Activated effector memory CD4-positive, alpha-beta T cell treated with Interleukin-2 at 50 U/mL for 16 hours (primary cell): Measurements from ENCODE around the gene NUP214.
"Not testable (repeated sequence)": the region's sequence is repeated elsewhere in the genome, so short reads cannot be mapped to it uniquely, and the experiment has no call there.

Experiments
- DNase-seq: peaks from one replicate; pipeline ENCODE4 v3.0.0-alpha.2; 2020

NUP214 gene

GRCh38 chr9:131116281-131117120 lies 8.9 kb upstream of the NUP214 start:
- no peak for DNase-seq

DNA sequence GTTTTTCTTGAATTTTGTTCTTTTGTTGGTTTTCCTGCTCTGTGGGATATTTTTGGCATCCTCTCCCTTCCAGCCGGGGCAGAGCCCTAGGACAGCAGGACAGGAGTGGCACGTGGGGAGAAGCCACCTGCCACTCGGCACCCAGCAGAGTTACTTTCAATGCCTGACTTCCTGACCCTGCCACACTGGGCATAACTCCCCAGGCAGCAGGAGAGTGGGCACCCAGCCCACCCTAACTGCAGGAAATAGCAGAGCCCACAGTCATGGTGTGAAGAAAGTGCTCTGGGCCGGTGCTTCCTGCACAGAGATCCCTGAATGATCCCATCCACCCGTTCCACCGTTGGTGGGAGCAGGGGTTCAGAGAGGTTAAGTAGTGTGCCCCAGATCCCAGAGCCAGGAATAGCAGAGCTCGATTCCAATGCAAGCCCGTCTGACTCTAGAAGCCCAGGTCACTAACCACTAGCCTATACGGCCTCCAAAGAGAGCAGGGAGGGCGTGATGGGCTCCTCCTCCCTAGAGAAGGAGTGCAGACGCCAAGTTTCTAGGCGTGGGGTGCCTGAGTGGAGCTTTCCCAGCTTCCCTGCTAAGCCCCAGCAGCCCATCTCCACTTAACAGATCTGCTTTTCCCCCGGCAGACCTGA lies 8.1 kb upstream of the NUP214 start:
- no peak for DNase-seq

- DNase-seq = no peak
These were observed 7.6 kb upstream of the NUP214 start for GRCh38 chr9:131117762-131118145.

GRCh38 chr9:131119600-131119999 lies 5.8 kb upstream of the NUP214 start:
- DNase-seq = no peak

- DNase-seq = no peak
These were observed 4.7 kb upstream of the NUP214 start for GRCh38 chr9:131120620-131121228.

- no peak for DNase-seq
These were observed 4.0 kb upstream of the NUP214 start for GRCh38 chr9:131121346-131121745.

- no peak for DNase-seq
These were observed 3.2 kb upstream of the NUP214 start for GRCh38 chr9:131122158-131122557.

DNA sequence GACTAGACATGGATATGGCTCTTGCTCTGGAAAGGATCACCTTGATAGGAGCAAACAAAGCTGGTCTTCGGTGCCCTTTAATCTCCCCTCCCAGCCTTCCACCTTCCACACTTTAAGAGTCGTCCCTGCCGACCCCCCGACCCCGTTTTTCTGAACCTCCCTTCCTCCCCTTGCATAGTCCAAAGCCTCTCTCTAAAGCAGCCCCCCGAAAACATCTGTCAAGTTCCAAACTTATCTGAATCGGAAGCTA lies 423 bp upstream of the NUP214 start:
- no peak for DNase-seq

- DNase-seq = no peak
These were observed 657 bp downstream of the NUP214 start for GRCh38 chr9:131126059-131126426.

GRCh38 chr9:131129183-131129582 lies 3.8 kb downstream of the NUP214 start:
- no peak for DNase-seq

- DNase-seq = no peak
These were observed 13.3 kb downstream of the NUP214 start for GRCh38 chr9:131138676-131139075.

- DNase-seq = no peak
These were observed 14.7 kb downstream of the NUP214 start for GRCh38 chr9:131140112-131140511.

GRCh38 chr9:131140550-131140949 lies 15.2 kb downstream of the NUP214 start:
- no peak for DNase-seq

- no peak for DNase-seq
These were observed 16.8 kb downstream of the NUP214 start for GRCh38 chr9:131142160-131142559.

DNA sequence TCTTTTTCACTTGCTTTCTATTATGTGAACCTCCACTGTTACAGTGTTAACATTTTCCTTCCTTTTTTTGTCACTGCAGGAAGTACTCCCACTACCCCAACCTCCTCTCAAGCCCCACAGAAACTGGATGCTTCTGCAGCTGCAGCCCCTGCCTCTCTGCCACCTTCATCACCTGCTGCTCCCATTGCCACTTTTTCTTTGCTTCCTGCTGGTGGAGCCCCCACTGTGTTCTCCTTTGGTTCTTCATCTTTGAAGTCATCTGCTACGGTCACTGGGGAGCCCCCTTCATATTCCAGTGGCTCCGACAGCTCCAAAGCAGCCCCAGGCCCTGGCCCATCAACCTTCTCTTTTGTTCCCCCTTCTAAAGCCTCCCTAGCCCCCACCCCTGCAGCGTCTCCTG lies 18.8 kb downstream of the NUP214 start:
- DNase-seq = no peak

DNA sequence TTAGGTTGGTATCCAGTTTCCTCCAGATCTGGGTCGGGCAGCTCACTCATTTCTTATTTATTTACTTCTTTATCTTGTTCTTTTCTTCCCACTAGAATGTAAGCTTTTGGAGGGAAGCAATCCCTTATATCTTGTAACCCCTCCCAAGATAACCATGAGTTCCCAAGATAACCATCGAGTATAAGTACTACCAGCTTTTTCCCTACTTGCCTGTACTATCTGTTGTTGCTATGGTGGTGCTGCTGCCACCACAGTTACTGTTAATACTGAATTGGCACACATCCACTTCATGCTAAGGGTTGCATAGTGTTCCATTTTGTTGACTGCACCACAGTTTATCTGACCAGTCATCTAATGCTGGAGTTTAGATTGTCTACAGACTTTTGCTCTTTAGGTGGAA lies 19.9 kb downstream of the NUP214 start:
- no peak for DNase-seq

- no peak for DNase-seq
These were observed 20.8 kb downstream of the NUP214 start for GRCh38 chr9:131146186-131146585.

- no peak for DNase-seq
These were observed 22.9 kb downstream of the NUP214 start for GRCh38 chr9:131148276-131148675.

GRCh38 chr9:131148966-131149687 lies 23.7 kb downstream of the NUP214 start:
- no peak for DNase-seq

- DNase-seq = no peak
These were observed 24.3 kb downstream of the NUP214 start for GRCh38 chr9:131149688-131150053.

DNA sequence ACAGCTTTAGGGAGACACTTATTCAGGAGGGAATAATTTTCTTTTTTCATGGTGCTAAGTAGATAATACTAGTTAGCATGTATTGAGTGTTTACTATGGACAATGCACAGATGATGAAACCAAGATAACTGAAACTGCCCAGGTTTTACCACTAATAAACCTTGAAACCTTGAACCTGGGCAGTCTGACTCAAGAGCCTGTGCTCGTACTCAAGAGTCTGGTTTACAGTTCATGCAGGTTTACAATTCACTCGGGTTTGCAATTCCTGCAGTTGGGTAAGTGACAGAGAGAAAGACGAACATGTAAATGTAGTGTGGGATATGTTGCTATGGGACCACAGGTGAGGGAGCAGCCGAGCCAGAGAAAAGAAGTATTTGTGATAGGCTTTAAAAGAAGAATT lies 28.2 kb downstream of the NUP214 start:
- DNase-seq = no peak

DNA sequence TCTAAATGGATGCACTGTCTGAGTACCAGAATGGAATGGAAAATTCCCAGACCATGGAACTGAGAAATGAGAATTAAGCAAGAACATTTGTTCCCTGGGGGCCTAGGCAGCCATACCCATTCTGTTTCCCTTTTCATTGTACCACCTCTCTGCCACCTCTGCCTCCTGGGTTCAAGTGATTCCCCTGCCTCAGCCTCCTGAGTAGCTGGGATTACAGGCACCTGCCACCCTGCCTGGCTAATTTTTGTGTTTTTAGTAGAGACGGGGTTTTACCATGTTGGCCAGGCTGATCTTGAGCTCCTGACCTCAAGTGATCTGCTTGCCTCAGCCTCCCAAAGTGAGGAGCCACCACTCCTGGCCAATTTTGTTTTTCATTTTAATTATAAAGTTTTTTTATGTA lies 33.3 kb downstream of the NUP214 start:
- not testable (repeated sequence) for DNase-seq

- DNase-seq = no peak
These were observed 35.2 kb downstream of the NUP214 start for GRCh38 chr9:131160416-131161112.
